NCI-H1436 (cell line): Measurements from ENCODE around the gene MYBBP1A.

Source experiments
- DNase-seq: peaks from one replicate; lab custom pipeline; 2025; lab: John Stamatoyannopoulos, UW

Gene MYBBP1A

GRCh38 chr17:4503283-4504025 lies 51.7 kb downstream of the MYBBP1A start:
- DNase-seq, result no peak

GRCh38 chr17:4502466-4503154 lies 52.6 kb downstream of the MYBBP1A start:
- DNase-seq, result no peak

GRCh38 chr17:4501295-4501949 lies 53.8 kb downstream of the MYBBP1A start:
- no peak for DNase-seq

DNA sequence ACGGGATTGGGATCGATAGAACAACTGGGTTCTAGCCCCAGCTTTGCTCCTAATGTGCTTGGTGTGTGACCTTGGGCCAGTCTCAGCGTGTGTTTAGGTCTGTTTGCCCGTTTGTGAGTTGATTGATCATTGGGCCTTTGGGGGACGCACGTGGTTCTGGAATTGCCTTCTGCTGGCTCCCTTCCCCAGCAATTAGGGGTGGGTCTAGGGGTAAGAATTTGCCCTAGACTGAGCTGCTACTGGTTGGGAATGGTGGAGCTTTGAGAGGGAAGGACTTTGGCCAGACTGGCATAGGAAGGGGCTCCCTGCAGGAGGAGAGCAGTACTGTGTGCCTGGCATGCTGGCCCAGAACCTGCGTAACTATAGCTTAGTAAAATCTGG lies 55.0 kb downstream of the MYBBP1A start:
- DNase-seq, result no peak

- no peak for DNase-seq
These were observed 55.6 kb downstream of the MYBBP1A start for GRCh38 chr17:4499431-4500190.

- DNase-seq, result peak; percentile 45
These were observed 56.5 kb downstream of the MYBBP1A start, which contains the start of gene SPNS2 for GRCh38 chr17:4498461-4499397. TSS of gene SPNS2 (plus strand) at chr17:4498881. CDS start at chr17:4499048, 167 bp downstream.

DNA sequence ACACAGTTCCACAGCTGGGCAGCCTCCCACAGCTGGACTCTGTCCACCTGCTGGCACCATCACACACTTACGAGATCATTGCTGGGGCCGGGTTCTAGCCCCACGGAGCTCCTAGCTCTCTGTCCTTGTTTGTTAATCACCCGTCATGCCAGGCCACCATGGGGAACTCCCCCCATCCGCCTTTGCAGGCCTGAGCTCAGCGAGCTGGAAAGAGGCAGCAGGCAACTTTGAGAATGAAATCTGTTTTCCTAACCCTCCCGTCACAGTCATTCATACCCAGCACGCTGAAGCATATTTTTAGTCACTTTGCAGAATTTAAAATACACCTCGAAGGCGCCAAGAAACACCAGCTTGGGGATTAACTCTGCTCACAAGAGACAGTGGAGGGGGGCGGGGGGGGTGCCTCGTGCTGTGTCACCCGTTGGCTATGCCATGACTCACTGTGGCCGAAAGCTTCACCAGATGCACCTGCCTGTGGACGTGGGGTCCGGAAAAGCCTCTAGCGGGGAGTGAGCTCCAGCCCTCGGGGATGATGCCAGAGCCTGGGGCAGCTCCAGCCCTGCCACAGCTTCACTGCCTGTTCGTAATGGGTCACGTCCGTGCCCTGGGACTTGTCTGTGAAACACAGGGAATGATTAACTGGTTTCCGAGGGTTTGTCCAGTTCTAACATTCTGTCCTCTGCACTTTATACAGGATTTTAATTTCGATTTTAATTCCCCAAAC lies 57.9 kb downstream of the MYBBP1A start:
- DNase-seq, result no peak

DNA sequence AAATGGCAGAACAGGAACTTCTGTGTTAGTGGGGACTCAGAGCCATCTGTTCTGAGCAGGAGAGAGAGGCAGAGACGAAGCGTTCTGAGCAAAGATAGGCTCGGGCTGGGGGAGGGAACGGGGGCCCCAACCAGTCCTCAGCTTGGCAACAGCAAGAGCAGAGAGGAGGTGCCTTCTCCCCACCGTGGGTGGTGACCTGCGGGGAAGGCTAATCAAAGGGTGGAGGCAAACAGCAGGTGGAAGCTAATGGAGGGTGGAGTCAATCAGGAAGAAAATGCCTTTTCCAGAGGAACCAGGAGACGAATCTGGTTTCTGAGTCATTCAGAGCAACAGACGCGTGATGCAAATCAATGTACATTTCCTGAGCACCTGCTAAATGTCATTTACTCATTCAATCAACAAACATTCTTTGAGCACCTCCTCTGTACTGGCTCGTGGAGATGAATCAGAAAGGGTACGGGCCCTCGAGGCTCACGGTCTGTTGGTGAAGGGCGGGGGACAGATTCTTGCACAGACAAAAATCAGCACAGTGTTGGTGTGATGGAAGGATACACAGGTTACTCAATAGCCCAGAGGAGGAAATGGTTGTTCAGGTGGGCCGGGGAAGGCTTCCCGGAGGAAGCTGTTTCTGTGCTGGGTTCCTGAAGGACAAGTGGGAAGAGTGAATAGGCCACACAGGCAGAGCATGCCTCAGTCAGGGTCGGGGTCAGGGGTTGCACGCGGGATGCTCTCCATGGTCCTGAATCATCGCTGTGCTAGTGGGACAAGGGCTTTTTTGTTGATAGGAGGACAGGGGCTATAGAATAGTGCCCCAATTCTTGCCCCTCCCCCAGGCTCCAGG lies 62.2 kb downstream of the MYBBP1A start:
- no peak for DNase-seq

- DNase-seq, result no peak
These were observed 64.5 kb downstream of the MYBBP1A start for GRCh38 chr17:4490637-4491061.

DNA sequence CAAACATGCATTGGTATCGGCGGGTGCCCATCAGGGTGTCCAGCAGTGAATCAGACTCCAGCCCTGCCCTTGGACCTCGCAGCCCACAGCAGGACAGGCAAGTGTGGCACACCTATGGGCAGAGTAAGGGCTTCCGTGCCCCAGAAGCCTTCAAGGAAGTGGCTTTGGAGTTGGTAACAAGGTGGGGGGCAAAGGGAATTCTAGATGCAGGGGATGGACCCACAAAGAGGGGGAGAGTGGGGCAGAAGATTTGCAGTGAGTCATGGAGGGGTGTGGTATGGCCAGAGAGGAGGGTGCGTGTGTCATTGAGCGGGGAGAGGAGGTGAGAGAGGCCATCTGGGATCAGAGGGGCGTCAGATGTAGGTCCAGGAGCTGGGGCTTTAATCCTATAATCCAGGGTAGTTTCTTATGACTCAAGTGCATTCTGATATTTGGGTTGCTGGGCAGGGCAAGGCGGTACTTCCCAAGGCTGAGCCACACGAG lies 65.0 kb downstream of the MYBBP1A start:
- DNase-seq, result no peak

GRCh38 chr17:4488989-4489595 lies 66.1 kb downstream of the MYBBP1A start:
- no peak for DNase-seq
